Measurements from ENCODE around the gene KRTAP4-6.
"Not testable (repeated sequence)": the region's sequence is repeated elsewhere in the genome, so short reads cannot be mapped to it uniquely, and the experiment has no call there.

The KRTAP4-6 gene

DNA sequence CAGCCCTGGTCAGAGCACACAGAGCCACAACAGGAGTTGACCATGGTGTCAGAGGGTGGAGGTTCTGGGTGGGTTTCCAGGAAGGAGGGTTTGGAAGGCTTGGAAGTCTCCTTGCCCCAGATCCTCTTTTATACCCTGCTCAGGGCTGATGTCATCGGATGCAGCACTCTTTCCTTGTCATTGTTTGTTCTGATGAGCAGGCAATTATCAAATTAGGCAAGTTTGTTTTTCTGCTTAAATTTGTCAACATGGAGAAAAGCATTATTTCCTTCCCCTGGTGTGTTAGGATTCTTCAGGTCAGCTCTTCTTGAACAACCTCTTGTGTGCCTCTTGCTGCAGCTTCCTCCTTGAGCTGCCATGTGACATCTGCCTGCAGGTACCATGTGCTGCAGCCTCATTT, 20.3 kb upstream of the KRTAP4-6 start, which contains the start of gene KRTAP4-4:
TSS of gene KRTAP4-4 (minus strand) at position 101 of the 400 bp plus-strand sequence. CDS start at position 44, 57 bp downstream.
- TF ChIP-seq CTCF (IDR thresholded peaks at IDR 0.05; ENCODE audit: control insufficient read depth, extremely low read depth, insufficient read depth) = no peak

GRCh38 chr17:41160190-41160589, 19.8 kb upstream of the KRTAP4-6 start:
- not testable (repeated sequence) for H3K4me3 ChIP-seq (ENCODE audit: low read depth, low read length); DNase-seq (ENCODE audit: low read depth)

More for the DNA sequence above, 20.3 kb upstream of the KRTAP4-6 start, which contains the start of gene KRTAP4-4:
- no peak for DNase-seq (ENCODE audit: low read depth)
- no peak within 1 kb of the TSS for H3K4me3 ChIP-seq (ENCODE audit: low read depth, low read length)

GRCh38 chr17:41153856-41154255, 13.5 kb upstream of the KRTAP4-6 start:
- H3K4me3 ChIP-seq (ENCODE audit: low read depth, low read length) = no peak overlapping the region
- DNase-seq (ENCODE audit: low read depth) = no peak
- no peak for TF ChIP-seq CTCF (IDR thresholded peaks at IDR 0.05; ENCODE audit: control insufficient read depth, extremely low read depth, insufficient read depth)

DNA sequence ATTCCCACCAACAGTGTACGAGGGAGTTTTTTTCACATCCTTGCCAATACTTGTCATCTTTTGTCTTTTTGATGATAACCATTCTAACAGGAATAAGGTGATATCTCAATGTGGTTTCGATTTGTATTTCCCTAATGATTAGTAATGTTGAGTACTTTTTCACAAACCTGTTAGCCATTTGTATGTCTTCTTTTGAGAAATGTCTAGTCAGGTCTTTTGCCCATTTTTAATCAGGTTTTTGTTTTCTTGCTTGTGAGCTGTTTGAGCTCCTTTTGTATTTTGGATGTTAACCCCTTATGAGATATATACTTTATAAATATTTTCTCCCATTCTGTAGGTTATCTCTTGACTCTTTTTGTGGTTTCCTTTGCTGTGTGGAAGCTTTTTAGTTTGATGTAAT, 11.2 kb upstream of the KRTAP4-6 start:
- no peak overlapping the region for H3K4me3 ChIP-seq (ENCODE audit: low read depth, low read length)
- no peak for TF ChIP-seq CTCF (IDR thresholded peaks at IDR 0.05; ENCODE audit: control insufficient read depth, extremely low read depth, insufficient read depth)
- no peak for DNase-seq (ENCODE audit: low read depth)

DNA sequence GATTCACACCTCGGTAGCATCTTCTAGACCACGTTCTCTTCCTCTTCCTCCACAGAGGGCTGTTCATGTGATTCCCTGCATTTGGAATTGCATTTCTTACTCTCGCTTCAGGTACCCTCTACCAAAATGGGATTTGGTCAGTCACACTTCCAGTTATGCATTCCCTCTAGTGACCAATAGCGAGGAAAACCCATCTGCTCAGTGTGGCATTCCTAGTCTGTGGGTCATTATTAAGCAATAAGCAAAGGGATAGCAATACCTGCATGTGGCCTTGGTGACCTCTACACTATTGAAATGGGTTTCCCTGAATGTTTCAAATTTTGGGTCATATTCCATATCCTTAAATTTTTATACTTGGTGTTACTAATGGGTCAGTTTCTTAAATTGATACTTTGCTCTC, 9.7 kb upstream of the KRTAP4-6 start:
- no peak for DNase-seq (ENCODE audit: low read depth)
- no peak overlapping the region for H3K4me3 ChIP-seq (ENCODE audit: low read depth, low read length)
- no peak for TF ChIP-seq CTCF (IDR thresholded peaks at IDR 0.05; ENCODE audit: control insufficient read depth, extremely low read depth, insufficient read depth)

- no peak for TF ChIP-seq CTCF (IDR thresholded peaks at IDR 0.05; ENCODE audit: control insufficient read depth, extremely low read depth, insufficient read depth)
- H3K4me3 ChIP-seq (ENCODE audit: low read depth, low read length) = no peak within 1 kb of the TSS
- no peak for DNase-seq (ENCODE audit: low read depth)
These were observed 9.3 kb upstream of the KRTAP4-6 start, which contains the start of gene KRTAP4-5 for GRCh38 chr17:41149652-41149985. Gene KRTAP4-5 (minus strand): TSS chr17:41149825. CDS start chr17:41149767, 58 bp downstream.

- DNase-seq (ENCODE audit: low read depth) = not testable (repeated sequence)
These were observed 8.8 kb upstream of the KRTAP4-6 start for GRCh38 chr17:41148971-41149651.

DNA sequence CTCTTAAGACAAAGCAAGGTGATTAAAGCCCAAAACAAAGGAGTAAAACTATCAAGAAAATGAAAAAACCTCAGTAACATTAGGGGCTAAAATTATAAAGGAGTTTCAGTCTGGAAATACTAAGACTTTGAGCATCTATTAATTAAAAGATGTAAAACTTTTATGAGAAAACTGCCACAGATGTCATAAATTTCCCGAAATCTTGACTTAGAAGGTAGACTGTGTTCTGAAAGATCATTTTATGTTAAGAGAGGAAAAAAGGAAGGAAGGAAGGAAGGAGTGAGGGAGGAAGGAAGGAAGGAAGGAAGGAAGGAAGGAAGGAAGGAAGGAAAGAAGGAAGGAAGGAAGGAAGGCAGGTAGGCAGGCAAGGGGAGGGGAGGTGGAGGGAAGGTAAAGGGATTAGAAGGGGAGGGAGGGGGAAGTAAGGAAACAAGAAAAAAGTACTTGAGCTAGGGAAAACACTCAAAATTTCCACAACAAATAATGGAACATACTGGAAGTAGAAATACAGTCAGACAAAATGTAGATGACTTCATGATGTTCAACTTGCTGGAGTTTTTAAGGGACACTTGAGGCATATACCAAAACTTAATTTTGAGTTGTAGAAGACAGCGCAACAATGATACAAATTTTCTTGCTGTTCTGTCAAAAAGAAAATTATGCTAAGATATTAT, 7.3 kb upstream of the KRTAP4-6 start:
- no peak for TF ChIP-seq CTCF (IDR thresholded peaks at IDR 0.05; ENCODE audit: control insufficient read depth, extremely low read depth, insufficient read depth)
- no peak for DNase-seq (ENCODE audit: low read depth)
- no peak overlapping the region for H3K4me3 ChIP-seq (ENCODE audit: low read depth, low read length)

More at GRCh38 chr17:41148971-41149651, 8.8 kb upstream of the KRTAP4-6 start:
- H3K4me3 ChIP-seq (ENCODE audit: low read depth, low read length) = not testable (repeated sequence)

Data from LNCaP clone FGC (cell line).